ENCODE data around the gene SGCA. TPM values are rescaled to one million over a fixed set of nuclear protein-coding genes. Genes with fewer than 3 reads are reported as not detected.
A peak's percentile ranks its signal among the peaks of the same experiment; 100 is the strongest.

Gene SGCA
- total and polyA plus RNA-seq, 2 experiments from 2014 or later: 0.19 TPM; not detected in 1

- TF ChIP-seq CREB1 (CRISPR knock-in tag; IDR thresholded peaks at IDR 0.05; ENCODE audit: low read depth): 0 out of 2 replicates have a peak, but pooled peaks have one; percentile 22
- no peak for TF ChIP-seq ZNF331 (CRISPR knock-in tag; IDR thresholded peaks at IDR 0.05; ENCODE audit: low read depth)
- no peak for TF ChIP-seq NANOG (IDR thresholded peaks at IDR 0.05; ENCODE audit: borderline replicate concordance)
- no peak for TF ChIP-seq REST (IDR thresholded peaks at IDR 0.05; ENCODE audit: unreplicated experiment)
- peak; percentile 41 for TF ChIP-seq EZH2 (IDR thresholded peaks at IDR 0.05; ENCODE audit: low read depth, unreplicated experiment)
- TF ChIP-seq, protein P1, sequence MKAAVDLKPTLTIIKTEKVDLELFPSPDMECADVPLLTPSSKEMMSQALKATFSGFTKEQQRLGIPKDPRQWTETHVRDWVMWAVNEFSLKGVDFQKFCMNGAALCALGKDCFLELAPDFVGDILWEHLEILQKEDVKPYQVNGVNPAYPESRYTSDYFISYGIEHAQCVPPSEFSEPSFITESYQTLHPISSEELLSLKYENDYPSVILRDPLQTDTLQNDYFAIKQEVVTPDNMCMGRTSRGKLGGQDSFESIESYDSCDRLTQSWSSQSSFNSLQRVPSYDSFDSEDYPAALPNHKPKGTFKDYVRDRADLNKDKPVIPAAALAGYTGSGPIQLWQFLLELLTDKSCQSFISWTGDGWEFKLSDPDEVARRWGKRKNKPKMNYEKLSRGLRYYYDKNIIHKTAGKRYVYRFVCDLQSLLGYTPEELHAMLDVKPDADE (IDR thresholded peaks at IDR 0.05): no peak
- no peak for TF ChIP-seq EZH2phosphoT487 (IDR thresholded peaks at IDR 0.05; ENCODE audit: unreplicated experiment)
- TF ChIP-seq, protein P2, sequence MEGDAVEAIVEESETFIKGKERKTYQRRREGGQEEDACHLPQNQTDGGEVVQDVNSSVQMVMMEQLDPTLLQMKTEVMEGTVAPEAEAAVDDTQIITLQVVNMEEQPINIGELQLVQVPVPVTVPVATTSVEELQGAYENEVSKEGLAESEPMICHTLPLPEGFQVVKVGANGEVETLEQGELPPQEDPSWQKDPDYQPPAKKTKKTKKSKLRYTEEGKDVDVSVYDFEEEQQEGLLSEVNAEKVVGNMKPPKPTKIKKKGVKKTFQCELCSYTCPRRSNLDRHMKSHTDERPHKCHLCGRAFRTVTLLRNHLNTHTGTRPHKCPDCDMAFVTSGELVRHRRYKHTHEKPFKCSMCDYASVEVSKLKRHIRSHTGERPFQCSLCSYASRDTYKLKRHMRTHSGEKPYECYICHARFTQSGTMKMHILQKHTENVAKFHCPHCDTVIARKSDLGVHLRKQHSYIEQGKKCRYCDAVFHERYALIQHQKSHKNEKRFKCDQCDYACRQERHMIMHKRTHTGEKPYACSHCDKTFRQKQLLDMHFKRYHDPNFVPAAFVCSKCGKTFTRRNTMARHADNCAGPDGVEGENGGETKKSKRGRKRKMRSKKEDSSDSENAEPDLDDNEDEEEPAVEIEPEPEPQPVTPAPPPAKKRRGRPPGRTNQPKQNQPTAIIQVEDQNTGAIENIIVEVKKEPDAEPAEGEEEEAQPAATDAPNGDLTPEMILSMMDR (conservative IDR thresholded peaks at IDR 0.05; ENCODE audit: low read depth in 2 of 2): peak; percentile 52 to 75
- TF ChIP-seq POLR2AphosphoS5 (IDR thresholded peaks at IDR 0.05; ENCODE audit: low read depth): peak; percentile 29; the same call in 1 of the 2 replicates
- TF ChIP-seq ZNF462 (CRISPR knock-in tag; IDR thresholded peaks at IDR 0.05): no peak
- Histone ChIP-seq H2AFZ (0 out of 2 replicates have a peak overlapping the region, but pooled peaks have one; percentile 66), H3K27me3 (ENCODE audit: insufficient read depth) (peaks cover 44% of the 10 kb centered on the region), H3K4me1 (ENCODE audit: insufficient read depth) (peaks cover 11% of the 10 kb centered on the region; the same call in 1 of the 2 replicates), H3K4me3 (peak overlapping the region; percentile 55), H4K20me1 (replicated peaks; ENCODE audit: insufficient read depth) (no peaks in the 10 kb centered on the region), H3K27ac (ENCODE audit: low read depth) (no peak overlapping the region), H3K79me2 (replicated peaks; ENCODE audit: insufficient read depth) (no peaks in the 10 kb centered on the region), H3K36me3 (ENCODE audit: insufficient read depth) (no peaks in the 10 kb centered on the region), H3K9me2 (ENCODE audit: insufficient read depth) (no peaks in the 10 kb centered on the region), H3K4me2 (peak overlapping the region; percentile 78), H3F3A (replicated peaks; ENCODE audit: low read depth) (peaks cover 6% of the 10 kb centered on the region; the same call in 1 of the 2 replicates)
- H3K27ac Mint-ChIP-seq: no peak overlapping the region
- H3K27me3 Mint-ChIP-seq (ENCODE audit: insufficient read depth, low read depth, poor library complexity): peaks cover 43% of the 10 kb centered on the region
- H3K36me3 Mint-ChIP-seq (ENCODE audit: low read depth): peaks cover 4% of the 10 kb centered on the region; the same call in 2 of the 3 replicates
- H3K9me3 Mint-ChIP-seq: no peaks in the 10 kb centered on the region
- ATAC-seq: peak; percentile 87
- H3K4me1 Mint-ChIP-seq: peaks cover 23% of the 10 kb centered on the region
- peak; percentile 89 for DNase-seq (ENCODE audit: low spot score)
- peak overlapping the region; percentile 65 for H3K4me3 Mint-ChIP-seq
These were observed 48.4 kb upstream of the SGCA start for GRCh38 chr17:50117202-50118051.

Measured in GM23338 (cell line).